Nephron (organoid): ENCODE results near the gene AFF1.
"Not testable (repeated sequence)": the region's sequence is repeated elsewhere in the genome, so short reads cannot be mapped to it uniquely, and the experiment has no call there.

ENCODE experiments used
- H3K27ac Mint-ChIP-seq, 3 experiments: 2 replicates each; pipeline ENCODE4 v1.8.0; 2020; ENCODE audit warnings: mixed read lengths in 3 of 3, mild to moderate bottlenecking in 2 of 3, moderate library complexity in 1 of 3
- H3K27me3 Mint-ChIP-seq: 2 replicates; pipeline ENCODE4 v1.8.0; 2021; ENCODE audit warnings: low read depth, mild to moderate bottlenecking, moderate library complexity, mixed read lengths
- H3K36me3 Mint-ChIP-seq: 2 replicates; pipeline ENCODE4 v1.8.0; 2020; ENCODE audit warnings: low read depth, mixed read lengths
- H3K4me1 Mint-ChIP-seq: 2 replicates; pipeline ENCODE4 v1.8.0; 2020; ENCODE audit warnings: mixed read lengths
- H3K4me3 Mint-ChIP-seq, 3 experiments: 2 replicates each; pipeline ENCODE4 v1.8.0; 2020; ENCODE audit warnings: mild to moderate bottlenecking in 3 of 3, mixed read lengths in 3 of 3, moderate library complexity in 2 of 3
- H3K9me3 Mint-ChIP-seq: 2 replicates; pipeline ENCODE4 v1.8.0; 2020; ENCODE audit warnings: mixed read lengths
- CTCF ChIP-seq, 3 experiments: fragments of 200-600 bp; sonication (generic); IDR thresholded peaks; one replicate each; pipeline ENCODE4 v1.5.0; 2021; ENCODE audit warnings: antibody characterized with exemption in 3 of 3; ENCODE audit not compliant: unreplicated experiment in 3 of 3

Gene AFF1

GRCh38 chr4:87032884-87033533 lies 98.2 kb downstream of the AFF1 start:
- Mint-ChIP-seq H3K27ac (no peak overlapping the region), H3K4me1 (peaks cover 25% of the 10 kb centered on the region), H3K27me3 (no peaks in the 10 kb centered on the region), H3K4me3 (no peak overlapping the region), H3K36me3 (no peaks in the 10 kb centered on the region), H3K9me3 (no peaks in the 10 kb centered on the region)
- no peak for TF ChIP-seq CTCF (IDR thresholded peaks at IDR 0.05; ENCODE audit: unreplicated experiment in 3 of 3)

- Mint-ChIP-seq H3K27ac (no peak overlapping the region), H3K4me3 (no peak overlapping the region), H3K4me1 (peaks cover 34% of the 10 kb centered on the region), H3K9me3 (no peaks in the 10 kb centered on the region), H3K36me3 (no peaks in the 10 kb centered on the region), H3K27me3 (no peaks in the 10 kb centered on the region)
- TF ChIP-seq CTCF (IDR thresholded peaks at IDR 0.05; ENCODE audit: unreplicated experiment in 3 of 3), result no peak
Observed at GRCh38 chr4:87033902-87034301, 99.1 kb downstream of the AFF1 start.

- Mint-ChIP-seq H3K4me3 (no peak overlapping the region), H3K27me3 (no peaks in the 10 kb centered on the region), H3K36me3 (no peaks in the 10 kb centered on the region), H3K9me3 (no peaks in the 10 kb centered on the region), H3K4me1 (peaks cover 40% of the 10 kb centered on the region), H3K27ac (peak overlapping the region in 1 of 3 experiments; percentile 54)
- TF ChIP-seq CTCF (IDR thresholded peaks at IDR 0.05; ENCODE audit: unreplicated experiment in 3 of 3), result no peak
Observed at GRCh38 chr4:87034527-87034926, 99.7 kb downstream of the AFF1 start.

- no peak for TF ChIP-seq CTCF (IDR thresholded peaks at IDR 0.05; ENCODE audit: unreplicated experiment in 3 of 3)
- Mint-ChIP-seq H3K27ac (peak overlapping the region; percentile 67 to 92 (median 91)), H3K4me3 (no peak overlapping the region), H3K36me3 (no peaks in the 10 kb centered on the region), H3K9me3 (no peaks in the 10 kb centered on the region), H3K4me1 (peaks cover 41% of the 10 kb centered on the region), H3K27me3 (no peaks in the 10 kb centered on the region)
Observed at GRCh38 chr4:87035881-87036509, 101.2 kb downstream of the AFF1 start.

GRCh38 chr4:87036713-87037112 lies 101.9 kb downstream of the AFF1 start:
- Mint-ChIP-seq H3K27ac (peak overlapping the region; percentile 67 to 92 (median 91)), H3K36me3 (no peaks in the 10 kb centered on the region), H3K4me3 (no peak overlapping the region), H3K27me3 (no peaks in the 10 kb centered on the region), H3K9me3 (no peaks in the 10 kb centered on the region), H3K4me1 (peaks cover 41% of the 10 kb centered on the region)
- TF ChIP-seq CTCF (IDR thresholded peaks at IDR 0.05; ENCODE audit: unreplicated experiment in 3 of 3), result no peak

- not testable (repeated sequence) for H3K36me3 Mint-ChIP-seq, H3K27me3 Mint-ChIP-seq, H3K9me3 Mint-ChIP-seq
- Mint-ChIP-seq H3K4me1 (peaks cover 41% of the 10 kb centered on the region), H3K4me3 (peak overlapping the region in 2 of 3 experiments; percentile 14 to 29), H3K27ac (peak overlapping the region; percentile 90 to 92 (median 91))
Observed at GRCh38 chr4:87037171-87037570, 102.4 kb downstream of the AFF1 start.
